ENCODE data around the gene NUMB.
"Not testable (repeated sequence)": the region's sequence is repeated elsewhere in the genome, so short reads cannot be mapped to it uniquely, and the experiment has no call there.

Gene NUMB

GRCh38 chr14:73422515-73422914, 35.8 kb downstream of the NUMB start:
- DNase-seq (ENCODE audit: low spot score): no peak

GRCh38 chr14:73418227-73418626, 40.1 kb downstream of the NUMB start:
- DNase-seq (ENCODE audit: low spot score): no peak

DNA sequence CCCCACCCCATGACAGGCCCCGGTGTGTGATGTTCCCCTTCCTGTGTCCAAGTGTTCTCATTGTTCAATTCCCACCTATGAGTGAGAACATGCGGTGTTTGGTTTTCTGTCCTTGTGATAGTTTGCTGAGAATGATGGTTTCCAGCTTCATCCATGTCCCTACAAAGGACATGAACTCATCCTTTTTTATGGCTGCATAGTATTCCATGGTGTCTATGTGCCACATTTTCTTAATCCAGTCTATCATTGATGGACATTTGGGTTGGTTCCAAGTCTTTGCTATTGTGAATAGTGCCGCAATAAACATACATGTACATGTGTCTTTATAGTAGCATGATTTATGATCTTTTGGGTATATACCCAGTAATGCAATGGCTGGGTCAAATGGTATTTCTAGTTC, 52.1 kb downstream of the NUMB start:
- DNase-seq (ENCODE audit: low spot score): not testable (repeated sequence)

DNA sequence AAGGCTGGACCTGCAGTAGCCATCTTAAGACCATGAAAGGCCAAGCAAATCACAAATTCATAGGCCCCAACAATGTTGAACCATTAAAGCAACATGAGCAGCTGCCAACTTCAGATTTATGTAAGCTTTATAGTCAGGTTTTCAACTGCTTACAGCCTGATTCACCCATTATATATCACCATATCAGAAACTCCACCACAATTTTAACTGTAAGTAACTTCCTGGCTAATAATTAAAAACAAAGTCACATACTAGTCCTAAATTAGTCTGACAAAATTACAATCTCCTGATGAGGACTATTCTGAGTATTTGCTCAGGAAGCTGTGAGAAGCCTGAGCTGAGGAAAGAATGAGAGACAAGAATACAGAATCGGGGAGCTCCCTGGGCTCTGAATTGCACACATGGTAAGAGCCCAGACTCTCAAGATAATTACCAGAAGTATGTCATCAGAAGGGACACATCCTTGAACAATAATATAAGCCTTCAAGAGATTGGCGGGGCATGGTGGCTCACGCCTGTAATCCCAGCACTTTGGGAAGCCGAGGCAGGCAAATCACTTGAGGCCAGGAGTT, 55.1 kb downstream of the NUMB start:
- no peak for DNase-seq (ENCODE audit: low spot score)

DNA sequence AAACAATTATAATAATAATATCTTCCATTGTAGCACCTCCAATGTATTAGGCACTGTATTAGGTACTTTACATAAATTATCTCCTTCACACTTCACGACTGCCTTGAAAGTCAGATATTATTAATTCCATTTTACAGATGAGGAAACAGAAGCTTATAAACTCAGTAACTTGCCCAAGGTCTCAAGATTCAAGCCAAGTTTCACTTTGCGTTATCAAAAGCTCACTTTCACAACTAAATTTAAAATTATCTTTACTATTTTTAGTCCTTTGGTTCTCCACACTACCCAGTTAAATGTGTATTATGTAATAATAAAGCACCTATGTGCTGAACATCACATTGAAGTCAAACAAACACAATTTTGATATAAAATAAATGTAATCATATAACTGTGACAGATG, 55.8 kb downstream of the NUMB start:
- DNase-seq (ENCODE audit: low spot score): no peak

GRCh38 chr14:73397810-73398209, 60.5 kb downstream of the NUMB start:
- DNase-seq (ENCODE audit: low spot score): no peak

- no peak for DNase-seq (ENCODE audit: low spot score)
Observed at GRCh38 chr14:73394317-73394716, 64.0 kb downstream of the NUMB start.

DNA sequence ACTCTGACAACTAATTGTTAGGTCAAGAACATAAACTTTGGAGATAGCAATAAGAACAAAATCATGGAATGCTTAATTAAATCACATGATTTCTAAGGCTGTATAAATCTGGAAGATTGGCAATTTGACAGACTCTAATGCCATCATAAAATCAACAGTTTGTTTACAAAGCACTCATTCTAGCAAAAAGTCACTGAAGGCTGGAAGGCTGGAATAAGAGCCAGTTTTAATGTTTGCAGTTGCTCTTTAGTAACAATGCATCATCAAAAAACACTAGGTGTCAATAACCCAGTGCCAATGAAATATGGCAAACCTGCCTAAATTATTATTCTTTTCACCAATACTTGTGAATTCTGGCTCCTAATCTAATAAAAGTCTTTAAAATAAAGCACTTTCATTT, 65.0 kb downstream of the NUMB start:
- DNase-seq (ENCODE audit: low spot score): no peak

DNA sequence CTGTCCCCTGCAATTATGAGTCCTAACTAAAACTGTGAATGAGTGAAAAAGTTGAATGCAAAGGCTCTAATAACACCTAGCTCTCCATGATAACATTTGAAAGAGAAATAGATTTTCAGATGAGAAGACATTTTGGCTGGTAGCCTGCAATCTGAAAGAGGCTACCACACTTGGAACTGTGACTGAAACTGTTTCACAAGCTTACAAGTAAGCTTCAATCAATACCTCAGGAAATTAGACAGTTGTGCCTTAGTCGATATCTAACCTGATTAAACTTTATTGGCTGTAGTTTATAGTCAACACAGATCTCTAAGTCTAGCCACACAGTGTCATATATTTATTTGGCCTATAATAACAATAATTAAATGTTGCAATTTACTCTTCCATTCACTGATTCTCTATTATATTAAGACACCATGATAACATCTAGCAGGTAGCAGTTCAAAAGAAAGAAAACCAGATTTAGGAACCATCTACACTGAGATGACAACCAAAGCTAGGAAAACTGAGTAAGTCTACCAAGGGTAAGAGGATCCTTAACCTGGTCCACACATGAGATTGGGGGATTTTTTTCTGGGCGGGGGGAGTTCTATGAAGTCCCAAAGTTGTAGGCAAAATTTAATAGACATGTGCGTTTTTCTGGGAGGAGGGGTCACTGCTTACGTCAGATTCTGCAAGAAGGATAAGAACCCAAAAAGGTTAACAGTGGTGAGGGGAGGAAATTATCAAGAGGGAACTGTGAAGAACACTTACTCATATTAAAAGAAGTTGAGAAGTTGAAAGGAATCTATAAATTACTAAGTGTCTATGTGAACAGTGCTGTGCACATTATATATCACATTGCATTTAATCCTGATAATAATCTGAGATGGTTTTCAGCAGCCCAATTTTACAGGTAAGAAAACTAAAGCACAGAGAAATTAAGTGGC, 65.8 kb downstream of the NUMB start:
- DNase-seq (ENCODE audit: low spot score): no peak

- not testable (repeated sequence) for DNase-seq (ENCODE audit: low spot score)
Observed at GRCh38 chr14:73387860-73388259, 70.5 kb downstream of the NUMB start.

DNA sequence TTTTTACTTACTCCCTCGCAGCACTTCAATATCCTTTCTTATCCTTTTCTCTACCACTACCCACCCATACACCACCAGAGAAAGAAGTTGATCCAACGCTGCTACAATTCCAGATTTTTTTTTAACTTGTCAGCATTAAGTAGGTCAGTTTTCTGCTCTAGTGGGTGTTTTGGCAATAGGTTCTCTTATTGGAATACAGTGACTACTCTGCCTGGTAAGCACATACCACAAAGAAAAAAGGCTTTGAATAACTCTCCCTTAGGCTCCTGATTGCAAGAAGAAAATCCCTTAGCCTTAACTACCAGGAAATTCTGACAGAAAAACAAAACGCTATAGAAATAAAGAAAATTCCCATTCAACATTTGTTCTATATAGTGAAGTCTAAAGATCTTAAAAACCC, 72.0 kb downstream of the NUMB start:
- DNase-seq (ENCODE audit: low spot score): no peak

GRCh38 chr14:73385021-73385420, 73.3 kb downstream of the NUMB start:
- not testable (repeated sequence) for DNase-seq (ENCODE audit: low spot score)

DNA sequence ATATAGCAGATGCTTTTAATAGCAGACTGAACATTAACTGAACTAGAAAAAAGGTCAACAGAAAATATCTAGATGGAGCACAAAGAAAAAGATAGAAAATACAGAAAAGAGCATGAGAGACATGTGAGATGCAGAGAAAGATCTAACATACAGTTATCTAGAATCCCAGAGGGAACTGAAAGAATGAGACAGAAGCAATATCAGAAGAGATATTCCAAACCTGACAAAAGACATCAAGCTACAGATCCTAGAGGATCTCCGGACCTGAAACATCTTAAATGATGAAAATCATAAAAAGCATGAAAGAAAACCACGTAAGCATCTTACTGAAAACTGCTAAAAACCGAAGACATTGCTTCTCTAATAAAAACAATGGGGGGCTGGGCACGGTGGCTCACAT, 75.0 kb downstream of the NUMB start:
- DNase-seq (ENCODE audit: low spot score): no peak

DNA sequence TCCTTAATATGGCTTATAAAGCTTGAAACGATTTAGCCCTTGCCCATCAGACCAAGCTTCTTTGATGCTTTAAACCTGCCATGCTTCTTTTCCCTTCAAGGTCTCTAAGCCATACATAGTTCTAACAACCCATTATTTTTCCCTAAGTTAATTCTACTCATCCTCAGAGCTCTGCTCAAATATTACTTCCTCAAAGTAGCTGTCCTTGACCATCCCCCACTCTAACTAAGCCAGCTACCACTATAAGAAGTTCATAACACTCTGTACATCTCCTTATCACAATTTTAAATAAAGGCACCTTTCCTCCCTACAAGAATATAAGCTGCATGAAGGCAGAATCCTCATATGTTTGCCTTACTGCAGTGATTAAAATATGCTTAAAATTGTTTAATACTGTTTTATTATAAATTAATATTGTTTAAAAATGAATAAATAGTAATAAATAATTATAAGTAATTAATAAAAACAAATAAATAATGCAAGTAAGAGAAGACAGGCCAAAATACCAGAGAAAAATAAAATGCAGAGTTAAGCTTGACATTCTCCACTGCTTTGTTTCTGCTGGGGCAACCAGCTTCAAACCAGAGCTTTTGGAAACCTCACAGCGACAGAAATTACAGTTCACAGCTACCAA, 76.8 kb downstream of the NUMB start:
- no peak for DNase-seq (ENCODE audit: low spot score)

GRCh38 chr14:73376585-73376984, 81.8 kb downstream of the NUMB start:
- no peak for DNase-seq (ENCODE audit: low spot score)

DNA sequence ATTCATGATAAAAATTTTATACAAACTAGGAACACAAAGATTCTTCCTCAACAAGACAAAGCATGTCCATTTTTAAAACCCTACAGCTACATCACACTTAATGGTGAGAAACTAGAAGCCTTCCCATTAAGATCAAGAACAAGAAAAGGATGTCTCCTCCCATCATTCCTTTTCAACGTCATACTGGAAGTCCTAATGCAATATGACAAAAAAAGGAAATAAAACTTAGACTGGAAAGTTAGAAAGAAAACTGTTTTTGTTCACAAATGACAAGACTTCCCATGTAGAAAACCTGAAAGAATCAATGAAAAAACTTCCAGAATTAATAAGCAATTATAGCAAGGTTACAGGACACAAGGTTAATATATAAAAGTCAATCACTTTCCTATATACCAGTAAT, 82.5 kb downstream of the NUMB start:
- no peak for DNase-seq (ENCODE audit: low spot score)

DNA sequence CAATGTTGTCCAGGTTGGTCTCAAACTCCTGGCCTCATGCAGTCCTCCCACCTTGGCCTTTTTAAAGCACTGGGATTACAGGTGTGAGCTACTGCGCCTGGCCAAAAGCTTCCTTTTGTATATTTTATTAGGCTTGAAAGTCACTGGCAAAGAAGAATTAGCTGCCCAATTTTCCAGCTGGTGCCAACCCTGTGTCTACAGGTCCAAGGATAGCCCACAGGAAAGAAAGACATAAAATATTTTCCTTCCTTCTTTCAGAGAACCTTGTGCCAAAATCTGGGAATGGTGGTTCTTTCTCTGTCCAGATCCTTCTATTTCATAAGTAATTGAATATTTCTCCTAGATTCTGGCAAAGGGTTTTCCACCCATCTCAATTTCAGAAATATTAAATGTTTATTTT, 84.1 kb downstream of the NUMB start:
- no peak for DNase-seq (ENCODE audit: low spot score)

DNA sequence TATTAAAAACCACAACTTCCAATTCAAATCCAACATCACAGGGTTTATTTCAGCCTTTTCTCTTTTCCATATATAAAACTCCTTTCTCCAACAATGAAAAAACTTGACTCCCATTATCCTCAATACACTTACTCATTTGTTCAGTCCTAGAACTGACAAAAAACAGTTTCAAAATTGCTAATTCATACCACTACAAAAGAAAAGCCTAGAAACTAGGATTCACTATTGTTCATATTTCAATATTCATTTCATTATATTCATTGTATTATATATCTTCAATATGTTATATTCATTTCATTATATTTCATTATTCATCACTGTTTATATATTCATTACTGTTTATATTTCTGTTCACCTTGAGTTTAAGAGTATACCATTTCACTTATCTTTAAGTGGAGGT, 85.8 kb downstream of the NUMB start:
- DNase-seq (ENCODE audit: low spot score): no peak

DNA sequence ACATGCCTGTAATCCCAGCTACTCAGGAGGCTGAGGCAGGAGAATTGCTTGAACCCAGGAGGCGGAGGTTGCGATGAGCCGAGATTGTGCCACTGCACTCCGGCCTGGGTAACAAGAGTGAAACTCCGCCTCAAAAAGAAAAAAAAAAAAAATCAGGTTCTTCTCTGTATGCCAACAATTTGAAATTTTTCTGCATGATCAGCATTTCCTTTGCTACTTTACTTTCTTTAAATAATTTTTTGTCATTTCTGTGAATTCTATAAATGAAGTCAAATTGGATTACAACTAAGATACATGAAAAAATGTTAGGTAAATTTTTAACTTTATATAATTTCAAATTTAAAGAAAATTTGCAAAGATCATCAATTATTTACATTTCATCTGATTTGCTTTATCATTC, 87.8 kb downstream of the NUMB start:
- no peak for DNase-seq (ENCODE audit: low spot score)

DNA sequence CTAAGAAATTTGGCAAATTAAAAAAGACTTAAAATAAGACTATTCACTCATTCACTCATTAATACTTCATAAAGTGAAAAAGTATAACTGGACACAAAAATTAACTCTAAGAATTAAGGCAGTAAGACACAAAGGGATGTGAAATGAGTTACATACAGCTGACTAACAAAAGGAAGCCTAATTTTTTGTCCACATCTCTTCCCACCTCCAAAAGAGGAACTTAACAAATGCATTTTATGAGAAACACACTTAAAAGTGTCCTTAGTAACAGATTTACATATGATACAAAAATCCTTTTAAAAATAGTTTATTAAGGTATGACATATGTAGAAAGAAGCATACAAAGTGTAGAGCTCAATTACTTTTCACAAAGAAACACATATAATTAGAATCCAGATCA, 88.9 kb downstream of the NUMB start:
- DNase-seq (ENCODE audit: low spot score): no peak

GRCh38 chr14:73368616-73369015, 89.7 kb downstream of the NUMB start:
- DNase-seq (ENCODE audit: low spot score): no peak

GRCh38 chr14:73365727-73366126, 92.6 kb downstream of the NUMB start:
- DNase-seq (ENCODE audit: low spot score): peak; percentile 21

GRCh38 chr14:73364559-73364958, 93.8 kb downstream of the NUMB start:
- no peak for DNase-seq (ENCODE audit: low spot score)

Data from HuH-7 (cell line).